Hematopoietic multipotent progenitor cell treated with erythropoietin and hydrocortisone succinate and interleukin-3 and kit ligand, for 6 days (in vitro differentiated cells): ENCODE measurements around the gene HDAC6.
"Not testable (repeated sequence)": the region's sequence is repeated elsewhere in the genome, so short reads cannot be mapped to it uniquely, and the experiment has no call there.

Source experiments
- DNase-seq: peaks from one replicate; pipeline ENCODE4 v3.0.0-alpha.2; 2015

Gene HDAC6

GRCh38 chrX:48790477-48790876 lies 11.4 kb upstream of the HDAC6 start:
- no peak for DNase-seq

GRCh38 chrX:48791063-48791820 lies 10.6 kb upstream of the HDAC6 start:
- no peak for DNase-seq

- DNase-seq = no peak
These were observed 9.6 kb upstream of the HDAC6 start for GRCh38 chrX:48792219-48792618.

GRCh38 chrX:48793935-48794334 lies 7.9 kb upstream of the HDAC6 start:
- no peak for DNase-seq

GRCh38 chrX:48794340-48794910 lies 7.4 kb upstream of the HDAC6 start:
- DNase-seq = peak; percentile 79

GRCh38 chrX:48794911-48795515 lies 6.9 kb upstream of the HDAC6 start:
- peak; percentile 54 for DNase-seq

- no peak for DNase-seq
These were observed 3.5 kb upstream of the HDAC6 start for GRCh38 chrX:48798318-48798717.

GRCh38 chrX:48800574-48801279 lies 1.1 kb upstream of the HDAC6 start:
- peak; percentile 92 for DNase-seq

- peak; percentile 90 for DNase-seq
These were observed 430 bp downstream of the HDAC6 start for GRCh38 chrX:48802089-48802904.

GRCh38 chrX:48802905-48803200 lies 986 bp downstream of the HDAC6 start:
- DNase-seq = no peak

- DNase-seq = no peak
These were observed 4.2 kb downstream of the HDAC6 start for GRCh38 chrX:48806081-48806480.

- no peak for DNase-seq
These were observed 11.8 kb downstream of the HDAC6 start for GRCh38 chrX:48813644-48814043.

- DNase-seq = no peak
These were observed 12.9 kb downstream of the HDAC6 start for GRCh38 chrX:48814722-48815121.

GRCh38 chrX:48815266-48815665 lies 13.4 kb downstream of the HDAC6 start:
- no peak for DNase-seq

GRCh38 chrX:48816014-48816810 lies 14.3 kb downstream of the HDAC6 start:
- DNase-seq = no peak

- DNase-seq = no peak
These were observed 16.2 kb downstream of the HDAC6 start for GRCh38 chrX:48818098-48818497.

GRCh38 chrX:48818866-48819265 lies 17.0 kb downstream of the HDAC6 start:
- no peak for DNase-seq

GRCh38 chrX:48819394-48819793 lies 17.5 kb downstream of the HDAC6 start:
- not testable (repeated sequence) for DNase-seq

GRCh38 chrX:48823053-48823452 lies 21.2 kb downstream of the HDAC6 start:
- no peak for DNase-seq

- DNase-seq = no peak
These were observed 22.2 kb downstream of the HDAC6 start for GRCh38 chrX:48824066-48824465.

- DNase-seq = peak; percentile 32
These were observed 24.4 kb downstream of the HDAC6 start, which contains the start of gene ERAS for GRCh38 chrX:48826135-48826875. Gene ERAS, plus strand, starts transcription at chrX:48826513. Its CDS starts 2,611 bp downstream, at chrX:48829124.
